ENCODE measurements around the gene PRKCB.

GRCh38 chr16:24204150-24204665 lies 368.4 kb downstream of the PRKCB start:
- TF ChIP-seq CTCF (IDR thresholded peaks at IDR 0.05; ENCODE audit: insufficient read depth, low read length, poor library complexity, severe bottlenecking) (no peak), EZH2phosphoT487 (conservative IDR thresholded peaks at IDR 0.05; ENCODE audit: low read length) (no peak)

All from SU-DHL-6 (cell line).